ENCODE data around the gene AUTS2.

The AUTS2 gene

GRCh38 chr7:69912141-69912540 is 313.9 kb downstream of the AUTS2 start:
- DNase-seq: no peak

- DNase-seq: no peak
These were observed 314.6 kb downstream of the AUTS2 start for GRCh38 chr7:69912846-69913245.

GRCh38 chr7:69919426-69920111 is 321.3 kb downstream of the AUTS2 start:
- DNase-seq: no peak

GRCh38 chr7:69920797-69921196 is 322.5 kb downstream of the AUTS2 start:
- no peak for DNase-seq

- DNase-seq: no peak
These were observed 323.9 kb downstream of the AUTS2 start for GRCh38 chr7:69922026-69922803.

- no peak for DNase-seq
These were observed 329.2 kb downstream of the AUTS2 start for GRCh38 chr7:69927461-69927860.

- no peak for DNase-seq
These were observed 330.3 kb downstream of the AUTS2 start for GRCh38 chr7:69928621-69929020.

GRCh38 chr7:69929622-69930021 is 331.3 kb downstream of the AUTS2 start:
- DNase-seq: no peak

GRCh38 chr7:69932034-69932628 is 333.9 kb downstream of the AUTS2 start:
- no peak for DNase-seq

GRCh38 chr7:69934144-69934903 is 336.0 kb downstream of the AUTS2 start:
- DNase-seq: no peak

- no peak for DNase-seq
These were observed 336.8 kb downstream of the AUTS2 start for GRCh38 chr7:69935107-69935506.

- no peak for DNase-seq
These were observed 338.8 kb downstream of the AUTS2 start for GRCh38 chr7:69937097-69937496.

- DNase-seq: no peak
These were observed 341.0 kb downstream of the AUTS2 start for GRCh38 chr7:69939317-69939716.

- DNase-seq: no peak
These were observed 342.9 kb downstream of the AUTS2 start for GRCh38 chr7:69941077-69941651.

GRCh38 chr7:69942573-69942972 is 344.3 kb downstream of the AUTS2 start:
- DNase-seq: no peak

GRCh38 chr7:69946901-69947300 is 348.6 kb downstream of the AUTS2 start:
- DNase-seq: no peak

- no peak for DNase-seq
These were observed 349.7 kb downstream of the AUTS2 start for GRCh38 chr7:69947998-69948397.

GRCh38 chr7:69949122-69949521 is 350.8 kb downstream of the AUTS2 start:
- no peak for DNase-seq

GRCh38 chr7:69951458-69951857 is 353.2 kb downstream of the AUTS2 start:
- DNase-seq: no peak

GRCh38 chr7:69953136-69954067 is 355.1 kb downstream of the AUTS2 start:
- no peak for DNase-seq

GRCh38 chr7:69956541-69956940 is 358.3 kb downstream of the AUTS2 start:
- DNase-seq: no peak

GRCh38 chr7:69957661-69958060 is 359.4 kb downstream of the AUTS2 start:
- no peak for DNase-seq
